ENCODE results near the gene GALNT7. TPM values are rescaled to one million over a fixed set of nuclear protein-coding genes. Genes with fewer than 3 reads are reported as not detected.

GALNT7 gene
- total and polyA plus RNA-seq, 4 donors = 0.65 to 13.0 (median 2.1) TPM

GRCh38 chr4:173367285-173367684, 198.7 kb downstream of the GALNT7 start (continued):
- TF ChIP-seq ATF3 (IDR thresholded peaks at IDR 0.05) (no peak), NR2F2 (IDR thresholded peaks at IDR 0.05) (no peak), FOXA2 (IDR thresholded peaks at IDR 0.05) (no peak)

GRCh38 chr4:173367946-173368345, 199.3 kb downstream of the GALNT7 start:
- Histone ChIP-seq H3K4me3 (ENCODE audit: low read depth in 1 of 3, low read length in 3 of 3) (no peak overlapping the region), H3K9ac (ENCODE audit: low read depth in 1 of 2, low read length in 2 of 2) (no peak overlapping the region), H3K9me3 (ENCODE audit: control insufficient read depth in 4 of 4, low read length in 3 of 4) (no peaks in the 10 kb centered on the region), H3K4me1 (ENCODE audit: control insufficient read depth in 4 of 4, insufficient read depth in 4 of 4, low read length in 3 of 4) (peaks cover 0 to 7% (median 3%) of the 10 kb centered on the region in 4 donors), H3K27me3 (ENCODE audit: control insufficient read depth in 4 of 4, insufficient read depth in 4 of 4, low read length in 3 of 4) (no peaks in the 10 kb centered on the region), H3K36me3 (ENCODE audit: control insufficient read depth in 4 of 4, insufficient read depth in 3 of 4, low read depth in 1 of 4, low read length in 3 of 4) (no peaks in the 10 kb centered on the region), H3K27ac (ENCODE audit: low read depth in 1 of 2, low read length in 2 of 2) (no peak overlapping the region)
- 78% methylated on average over 4 of the region's 4 CpGs for WGBS
- TF ChIP-seq CTCF (IDR thresholded peaks at IDR 0.05; ENCODE audit: low read depth, low read length, missing input control) (no peak), GABPA (IDR thresholded peaks at IDR 0.05 in 1 of 2, conservative IDR thresholded peaks at IDR 0.05 in 1 of 2) (no peak), HNF4G (IDR thresholded peaks at IDR 0.05) (no peak), TAF1 (conservative IDR thresholded peaks at IDR 0.05) (no peak), JUND (IDR thresholded peaks at IDR 0.05) (no peak), ZBTB33 (IDR thresholded peaks at IDR 0.05) (no peak), SP1 (IDR thresholded peaks at IDR 0.05) (no peak), REST (IDR thresholded peaks at IDR 0.05) (no peak), RAD21 (IDR thresholded peaks at IDR 0.05) (no peak), FOXA2 (IDR thresholded peaks at IDR 0.05) (no peak)
- DNase-seq (ENCODE audit: low spot score) = no peak

- peak overlapping the region; percentile 91 to 100 for H3K27ac ChIP-seq (ENCODE audit: low read depth in 1 of 2, low read length in 2 of 2)
- no peak for TF ChIP-seq REST (IDR thresholded peaks at IDR 0.05)
- TF ChIP-seq NR2F2 (IDR thresholded peaks at IDR 0.05) = no peak
- TF ChIP-seq HNF4G (IDR thresholded peaks at IDR 0.05) = no peak
- TF ChIP-seq ATF3 (IDR thresholded peaks at IDR 0.05) = no peak
- H3K4me3 ChIP-seq (ENCODE audit: low read depth in 1 of 3, low read length in 3 of 3) = peak overlapping the region; percentile 58 to 85 (median 65)
- peak overlapping the region; percentile 83 to 91 for H3K9ac ChIP-seq (ENCODE audit: low read depth in 1 of 2, low read length in 2 of 2)
- peak; percentile 76 for DNase-seq (ENCODE audit: low spot score)
- H3K36me3 ChIP-seq (ENCODE audit: control insufficient read depth in 4 of 4, insufficient read depth in 3 of 4, low read depth in 1 of 4, low read length in 3 of 4) = no peaks in the 10 kb centered on the region
- H3K9me3 ChIP-seq (ENCODE audit: control insufficient read depth in 4 of 4, low read length in 3 of 4) = no peaks in the 10 kb centered on the region
- WGBS = under 1% methylated on average over 14 of the region's 14 CpGs
- no peaks in the 10 kb centered on the region for H3K27me3 ChIP-seq (ENCODE audit: control insufficient read depth in 4 of 4, insufficient read depth in 4 of 4, low read length in 3 of 4)
- peaks cover 0 to 7% (median 3%) of the 10 kb centered on the region in 4 donors for H3K4me1 ChIP-seq (ENCODE audit: control insufficient read depth in 4 of 4, insufficient read depth in 4 of 4, low read length in 3 of 4)
These were observed 201.5 kb downstream of the GALNT7 start for GRCh38 chr4:173370130-173370476.
